Measurements from ENCODE around the gene WDR38.

Gene WDR38

GRCh38 chr9:124886461-124886860 is 33.2 kb downstream of the WDR38 start:
- DNase-seq = no peak

GRCh38 chr9:124886866-124887492 is 33.7 kb downstream of the WDR38 start:
- no peak for DNase-seq

GRCh38 chr9:124887832-124888231 is 34.6 kb downstream of the WDR38 start:
- DNase-seq = no peak

GRCh38 chr9:124889006-124889405 is 35.7 kb downstream of the WDR38 start:
- no peak for DNase-seq

GRCh38 chr9:124890179-124890578 is 36.9 kb downstream of the WDR38 start:
- no peak for DNase-seq

GRCh38 chr9:124894035-124894740 is 40.9 kb downstream of the WDR38 start:
- peak; percentile 45 for DNase-seq

- DNase-seq = peak; percentile 45
Observed at GRCh38 chr9:124894741-124895170, 41.5 kb downstream of the WDR38 start.

GRCh38 chr9:124897570-124898460 is 44.6 kb downstream of the WDR38 start:
- DNase-seq = no peak

GRCh38 chr9:124899845-124900244 is 46.6 kb downstream of the WDR38 start:
- DNase-seq = no peak

- DNase-seq = no peak
Observed at GRCh38 chr9:124906966-124907365, 53.7 kb downstream of the WDR38 start.

Data from activated T-cell treated with anti-CD3 and anti-CD28 coated beads, Interleukin-2, amount 50 U/mL, for 1 hour (primary cell).